ENCODE measurements around the gene GP1BA. TPM values are rescaled to one million over a fixed set of nuclear protein-coding genes. Genes with fewer than 3 reads are reported as not detected.

GP1BA gene
- total and polyA plus RNA-seq, 10 of the 15 experiments (the other 5 are each of a cell fraction or from before 2014, with no cell fraction given), result 0.04 to 0.67 (median 0.28) TPM; not detected in 1

DNA sequence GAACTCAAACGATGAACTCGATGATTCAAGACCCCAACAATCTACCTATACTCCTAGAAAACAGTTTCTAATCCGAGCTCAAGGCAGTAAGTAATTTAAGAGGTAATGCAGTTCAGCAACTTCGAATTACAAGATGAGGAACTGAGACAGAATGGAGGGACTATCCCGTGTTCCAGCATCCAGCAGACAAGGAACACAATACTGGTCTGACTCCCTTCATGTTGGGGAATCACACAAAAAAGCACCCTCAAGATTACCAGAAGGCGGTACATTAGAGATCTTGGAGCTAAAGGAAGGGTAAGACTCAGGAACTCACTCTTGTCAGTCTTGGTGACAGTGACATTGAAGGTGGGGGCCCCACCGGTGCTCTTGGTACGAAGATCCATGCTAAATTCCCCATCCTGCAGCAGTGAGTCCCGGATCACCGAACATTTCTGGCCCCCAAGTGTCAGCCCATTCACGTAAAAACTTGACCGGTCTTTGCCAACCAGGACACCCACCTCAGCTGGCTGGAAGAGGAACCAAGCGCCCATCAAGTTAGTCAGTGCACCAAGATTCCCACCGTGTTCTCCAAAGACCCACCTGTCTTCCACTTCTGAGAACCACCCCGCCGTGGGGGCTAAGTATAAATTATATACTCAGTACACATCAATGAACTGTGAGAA lies 14.4 kb downstream of the GP1BA start (continued):
- TF ChIP-seq, protein P1, sequence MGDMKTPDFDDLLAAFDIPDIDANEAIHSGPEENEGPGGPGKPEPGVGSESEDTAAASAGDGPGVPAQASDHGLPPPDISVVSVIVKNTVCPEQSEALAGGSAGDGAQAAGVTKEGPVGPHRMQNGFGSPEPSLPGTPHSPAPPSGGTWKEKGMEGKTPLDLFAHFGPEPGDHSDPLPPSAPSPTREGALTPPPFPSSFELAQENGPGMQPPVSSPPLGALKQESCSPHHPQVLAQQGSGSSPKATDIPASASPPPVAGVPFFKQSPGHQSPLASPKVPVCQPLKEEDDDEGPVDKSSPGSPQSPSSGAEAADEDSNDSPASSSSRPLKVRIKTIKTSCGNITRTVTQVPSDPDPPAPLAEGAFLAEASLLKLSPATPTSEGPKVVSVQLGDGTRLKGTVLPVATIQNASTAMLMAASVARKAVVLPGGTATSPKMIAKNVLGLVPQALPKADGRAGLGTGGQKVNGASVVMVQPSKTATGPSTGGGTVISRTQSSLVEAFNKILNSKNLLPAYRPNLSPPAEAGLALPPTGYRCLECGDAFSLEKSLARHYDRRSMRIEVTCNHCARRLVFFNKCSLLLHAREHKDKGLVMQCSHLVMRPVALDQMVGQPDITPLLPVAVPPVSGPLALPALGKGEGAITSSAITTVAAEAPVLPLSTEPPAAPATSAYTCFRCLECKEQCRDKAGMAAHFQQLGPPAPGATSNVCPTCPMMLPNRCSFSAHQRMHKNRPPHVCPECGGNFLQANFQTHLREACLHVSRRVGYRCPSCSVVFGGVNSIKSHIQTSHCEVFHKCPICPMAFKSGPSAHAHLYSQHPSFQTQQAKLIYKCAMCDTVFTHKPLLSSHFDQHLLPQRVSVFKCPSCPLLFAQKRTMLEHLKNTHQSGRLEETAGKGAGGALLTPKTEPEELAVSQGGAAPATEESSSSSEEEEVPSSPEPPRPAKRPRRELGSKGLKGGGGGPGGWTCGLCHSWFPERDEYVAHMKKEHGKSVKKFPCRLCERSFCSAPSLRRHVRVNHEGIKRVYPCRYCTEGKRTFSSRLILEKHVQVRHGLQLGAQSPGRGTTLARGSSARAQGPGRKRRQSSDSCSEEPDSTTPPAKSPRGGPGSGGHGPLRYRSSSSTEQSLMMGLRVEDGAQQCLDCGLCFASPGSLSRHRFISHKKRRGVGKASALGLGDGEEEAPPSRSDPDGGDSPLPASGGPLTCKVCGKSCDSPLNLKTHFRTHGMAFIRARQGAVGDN (IDR thresholded peaks at IDR 0.05), result no peak
- TF ChIP-seq IKZF1 (conservative IDR thresholded peaks at IDR 0.05), result peak; percentile 73
- TF ChIP-seq, protein P2, sequence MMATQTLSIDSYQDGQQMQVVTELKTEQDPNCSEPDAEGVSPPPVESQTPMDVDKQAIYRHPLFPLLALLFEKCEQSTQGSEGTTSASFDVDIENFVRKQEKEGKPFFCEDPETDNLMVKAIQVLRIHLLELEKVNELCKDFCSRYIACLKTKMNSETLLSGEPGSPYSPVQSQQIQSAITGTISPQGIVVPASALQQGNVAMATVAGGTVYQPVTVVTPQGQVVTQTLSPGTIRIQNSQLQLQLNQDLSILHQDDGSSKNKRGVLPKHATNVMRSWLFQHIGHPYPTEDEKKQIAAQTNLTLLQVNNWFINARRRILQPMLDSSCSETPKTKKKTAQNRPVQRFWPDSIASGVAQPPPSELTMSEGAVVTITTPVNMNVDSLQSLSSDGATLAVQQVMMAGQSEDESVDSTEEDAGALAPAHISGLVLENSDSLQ (IDR thresholded peaks at IDR 0.05), result no peak
- TF ChIP-seq SMAD1 (IDR thresholded peaks at IDR 0.05; ENCODE audit: low read depth, partially characterized antibody), result no peak
- TF ChIP-seq RELA (IDR thresholded peaks at IDR 0.05; ENCODE audit: borderline replicate concordance, partially characterized antibody), result peak; percentile 57
- no peak for TF ChIP-seq NFYA (IDR thresholded peaks at IDR 0.05; ENCODE audit: borderline replicate concordance, low read depth, low read length)
- TF ChIP-seq IKZF2 (IDR thresholded peaks at IDR 0.05), result peak; percentile 74 to 83; a peak in 3 of 4 replicates
- TF ChIP-seq ATF7 (IDR thresholded peaks at IDR 0.05; ENCODE audit: low read depth), result no peak
- TF ChIP-seq STAT1 (conservative IDR thresholded peaks at IDR 0.05), result no peak
- no peak for TF ChIP-seq CBX5 (IDR thresholded peaks at IDR 0.05; ENCODE audit: low read depth)
- TF ChIP-seq, protein P3, sequence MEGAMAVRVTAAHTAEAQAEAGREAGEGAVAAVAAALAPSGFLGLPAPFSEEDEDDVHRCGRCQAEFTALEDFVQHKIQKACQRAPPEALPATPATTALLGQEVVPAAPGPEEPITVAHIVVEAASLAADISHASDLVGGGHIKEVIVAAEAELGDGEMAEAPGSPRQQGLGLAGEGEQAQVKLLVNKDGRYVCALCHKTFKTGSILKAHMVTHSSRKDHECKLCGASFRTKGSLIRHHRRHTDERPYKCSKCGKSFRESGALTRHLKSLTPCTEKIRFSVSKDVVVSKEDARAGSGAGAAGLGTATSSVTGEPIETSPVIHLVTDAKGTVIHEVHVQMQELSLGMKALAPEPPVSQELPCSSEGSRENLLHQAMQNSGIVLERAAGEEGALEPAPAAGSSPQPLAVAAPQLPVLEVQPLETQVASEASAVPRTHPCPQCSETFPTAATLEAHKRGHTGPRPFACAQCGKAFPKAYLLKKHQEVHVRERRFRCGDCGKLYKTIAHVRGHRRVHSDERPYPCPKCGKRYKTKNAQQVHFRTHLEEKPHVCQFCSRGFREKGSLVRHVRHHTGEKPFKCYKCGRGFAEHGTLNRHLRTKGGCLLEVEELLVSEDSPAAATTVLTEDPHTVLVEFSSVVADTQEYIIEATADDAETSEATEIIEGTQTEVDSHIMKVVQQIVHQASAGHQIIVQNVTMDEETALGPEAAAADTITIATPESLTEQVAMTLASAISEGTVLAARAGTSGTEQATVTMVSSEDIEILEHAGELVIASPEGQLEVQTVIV (IDR thresholded peaks at IDR 0.05; ENCODE audit: borderline replicate concordance, partially characterized antibody), result no peak
- TF ChIP-seq, protein P4, sequence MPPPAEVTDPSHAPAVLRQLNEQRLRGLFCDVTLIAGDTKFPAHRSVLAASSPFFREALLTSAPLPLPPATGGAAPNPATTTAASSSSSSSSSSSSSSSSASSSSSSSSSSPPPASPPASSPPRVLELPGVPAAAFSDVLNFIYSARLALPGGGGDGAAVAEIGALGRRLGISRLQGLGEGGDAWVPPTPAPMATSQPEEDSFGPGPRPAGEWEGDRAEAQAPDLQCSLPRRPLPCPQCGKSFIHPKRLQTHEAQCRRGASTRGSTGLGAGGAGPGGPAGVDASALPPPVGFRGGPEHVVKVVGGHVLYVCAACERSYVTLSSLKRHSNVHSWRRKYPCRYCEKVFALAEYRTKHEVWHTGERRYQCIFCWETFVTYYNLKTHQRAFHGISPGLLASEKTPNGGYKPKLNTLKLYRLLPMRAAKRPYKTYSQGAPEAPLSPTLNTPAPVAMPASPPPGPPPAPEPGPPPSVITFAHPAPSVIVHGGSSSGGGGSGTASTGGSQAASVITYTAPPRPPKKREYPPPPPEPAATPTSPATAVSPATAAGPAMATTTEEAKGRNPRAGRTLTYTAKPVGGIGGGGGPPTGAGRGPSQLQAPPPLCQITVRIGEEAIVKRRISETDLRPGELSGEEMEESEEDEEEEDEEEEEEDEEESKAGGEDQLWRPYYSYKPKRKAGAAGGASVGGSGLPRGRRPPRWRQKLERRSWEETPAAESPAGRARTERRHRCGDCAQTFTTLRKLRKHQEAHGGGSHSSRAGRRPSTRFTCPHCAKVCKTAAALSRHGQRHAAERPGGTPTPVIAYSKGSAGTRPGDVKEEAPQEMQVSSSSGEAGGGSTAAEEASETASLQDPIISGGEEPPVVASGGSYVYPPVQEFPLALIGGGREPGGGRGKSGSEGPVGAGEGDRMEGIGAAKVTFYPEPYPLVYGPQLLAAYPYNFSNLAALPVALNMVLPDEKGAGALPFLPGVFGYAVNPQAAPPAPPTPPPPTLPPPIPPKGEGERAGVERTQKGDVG (CRISPR knock-in tag; IDR thresholded peaks at IDR 0.05), result no peak
- TF ChIP-seq CREB1 (IDR thresholded peaks at IDR 0.05; ENCODE audit: low read depth), result no peak
- TF ChIP-seq HDAC2 (IDR thresholded peaks at IDR 0.05), result no peak
- TF ChIP-seq, protein P5, sequence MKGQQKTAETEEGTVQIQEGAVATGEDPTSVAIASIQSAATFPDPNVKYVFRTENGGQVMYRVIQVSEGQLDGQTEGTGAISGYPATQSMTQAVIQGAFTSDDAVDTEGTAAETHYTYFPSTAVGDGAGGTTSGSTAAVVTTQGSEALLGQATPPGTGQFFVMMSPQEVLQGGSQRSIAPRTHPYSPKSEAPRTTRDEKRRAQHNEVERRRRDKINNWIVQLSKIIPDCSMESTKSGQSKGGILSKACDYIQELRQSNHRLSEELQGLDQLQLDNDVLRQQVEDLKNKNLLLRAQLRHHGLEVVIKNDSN (IDR thresholded peaks at IDR 0.05; ENCODE audit: borderline replicate concordance, extremely low read length, insufficient read depth, low read depth, low read length), result no peak
- TF ChIP-seq POLR2A (IDR thresholded peaks at IDR 0.05; ENCODE audit: low read depth, low read length), result peak; percentile 70
- no peak for TF ChIP-seq KDM1A (IDR thresholded peaks at IDR 0.05; ENCODE audit: borderline replicate concordance)
- no peak for TF ChIP-seq KAT2A (conservative IDR thresholded peaks at IDR 0.05; ENCODE audit: control insufficient read depth, low read depth, low read length)
- TF ChIP-seq BRCA1 (IDR thresholded peaks at IDR 0.05; ENCODE audit: low read depth, low read length), result no peak
